Measurements from ENCODE around the gene LMAN2.

LMAN2 gene

DNA sequence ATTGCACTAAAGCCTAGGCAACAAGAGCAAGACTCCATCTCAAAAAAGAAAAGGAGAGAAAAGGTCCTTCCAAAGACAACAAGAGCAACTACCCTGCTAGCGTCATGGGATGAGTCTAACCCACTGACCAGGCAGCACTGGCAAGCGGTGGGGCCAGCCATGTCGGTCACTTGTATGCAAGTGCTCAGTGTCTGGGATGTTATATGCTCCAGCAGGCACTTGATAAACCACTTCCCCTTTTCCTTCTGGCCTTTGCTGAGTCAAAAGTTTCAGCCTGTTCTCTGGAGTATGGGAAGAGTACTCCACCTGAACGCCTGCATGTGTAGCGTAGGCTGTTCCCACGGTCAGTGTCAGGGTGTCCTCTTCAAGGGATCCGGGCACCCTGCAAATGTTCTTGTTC is 30.6 kb downstream of the LMAN2 start:
- DNase-seq (ENCODE audit: low spot score) (no peak), ATAC-seq (ENCODE audit: low read depth) (no peak)
- Histone ChIP-seq H3K9me3 (ENCODE audit: severe bottlenecking) (no peaks in the 10 kb centered on the region), H3K4me1 (ENCODE audit: insufficient read depth, poor library complexity, severe bottlenecking) (no peaks in the 10 kb centered on the region), H3K4me3 (ENCODE audit: severe bottlenecking) (no peak overlapping the region), H3K27ac (ENCODE audit: poor library complexity, severe bottlenecking) (no peak overlapping the region), H3K27me3 (ENCODE audit: insufficient read depth, poor library complexity, severe bottlenecking) (no peaks in the 10 kb centered on the region), H3K36me3 (ENCODE audit: low read depth) (0 out of 2 replicates have a peak, but pooled peaks cover 6% of the 10 kb centered on the region)
- TF ChIP-seq, protein P1, sequence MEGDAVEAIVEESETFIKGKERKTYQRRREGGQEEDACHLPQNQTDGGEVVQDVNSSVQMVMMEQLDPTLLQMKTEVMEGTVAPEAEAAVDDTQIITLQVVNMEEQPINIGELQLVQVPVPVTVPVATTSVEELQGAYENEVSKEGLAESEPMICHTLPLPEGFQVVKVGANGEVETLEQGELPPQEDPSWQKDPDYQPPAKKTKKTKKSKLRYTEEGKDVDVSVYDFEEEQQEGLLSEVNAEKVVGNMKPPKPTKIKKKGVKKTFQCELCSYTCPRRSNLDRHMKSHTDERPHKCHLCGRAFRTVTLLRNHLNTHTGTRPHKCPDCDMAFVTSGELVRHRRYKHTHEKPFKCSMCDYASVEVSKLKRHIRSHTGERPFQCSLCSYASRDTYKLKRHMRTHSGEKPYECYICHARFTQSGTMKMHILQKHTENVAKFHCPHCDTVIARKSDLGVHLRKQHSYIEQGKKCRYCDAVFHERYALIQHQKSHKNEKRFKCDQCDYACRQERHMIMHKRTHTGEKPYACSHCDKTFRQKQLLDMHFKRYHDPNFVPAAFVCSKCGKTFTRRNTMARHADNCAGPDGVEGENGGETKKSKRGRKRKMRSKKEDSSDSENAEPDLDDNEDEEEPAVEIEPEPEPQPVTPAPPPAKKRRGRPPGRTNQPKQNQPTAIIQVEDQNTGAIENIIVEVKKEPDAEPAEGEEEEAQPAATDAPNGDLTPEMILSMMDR (IDR thresholded peaks at IDR 0.05; ENCODE audit: poor library complexity, severe bottlenecking) = no peak

DNA sequence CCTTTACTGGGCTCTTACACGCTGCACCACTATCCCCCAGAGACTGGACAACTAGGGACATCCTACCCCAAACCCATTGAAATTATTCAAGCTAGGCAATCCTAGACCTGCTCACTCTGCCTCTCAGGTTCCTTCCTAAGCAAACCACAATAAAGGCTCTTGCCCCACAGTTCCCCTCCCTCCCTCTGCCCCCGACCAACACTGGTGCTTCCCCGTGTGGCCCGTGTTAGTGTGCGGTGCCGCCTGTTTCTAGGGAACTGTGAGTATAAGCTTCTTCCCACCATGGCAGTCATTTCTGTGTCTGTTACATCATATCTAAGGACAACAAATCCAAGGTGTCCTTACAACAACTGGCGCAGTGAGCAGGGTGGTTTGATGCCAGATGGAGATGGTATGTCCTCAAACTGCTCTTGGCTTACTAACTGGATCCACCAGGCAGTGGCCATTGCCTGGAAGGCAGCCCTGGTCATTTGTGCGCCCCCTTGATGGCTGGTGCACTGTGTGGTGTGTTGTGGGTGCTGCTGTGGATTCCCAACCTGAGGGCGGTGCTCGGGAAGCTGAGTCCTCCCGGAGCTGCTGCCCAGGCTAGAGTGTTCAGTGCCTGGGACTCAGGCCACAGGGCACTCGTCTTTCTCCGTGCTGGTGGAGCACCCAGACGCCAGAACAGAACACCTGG is 31.4 kb downstream of the LMAN2 start:
- H3K27ac ChIP-seq (ENCODE audit: poor library complexity, severe bottlenecking) = no peak overlapping the region
- no peak overlapping the region for H3K4me3 ChIP-seq (ENCODE audit: severe bottlenecking)
- H3K9me3 ChIP-seq (ENCODE audit: severe bottlenecking) = no peaks in the 10 kb centered on the region
- no peaks in the 10 kb centered on the region for H3K27me3 ChIP-seq (ENCODE audit: insufficient read depth, poor library complexity, severe bottlenecking)
- ATAC-seq (ENCODE audit: low read depth) (no peak; the same call in 2 of the 3 replicates), DNase-seq (ENCODE audit: low spot score) (no peak)
- no peaks in the 10 kb centered on the region for H3K4me1 ChIP-seq (ENCODE audit: insufficient read depth, poor library complexity, severe bottlenecking)
- TF ChIP-seq, protein P1 (IDR thresholded peaks at IDR 0.05; ENCODE audit: poor library complexity, severe bottlenecking) = no peak
- 0 out of 2 replicates have a peak, but pooled peaks cover 6% of the 10 kb centered on the region for H3K36me3 ChIP-seq (ENCODE audit: low read depth)

DNA sequence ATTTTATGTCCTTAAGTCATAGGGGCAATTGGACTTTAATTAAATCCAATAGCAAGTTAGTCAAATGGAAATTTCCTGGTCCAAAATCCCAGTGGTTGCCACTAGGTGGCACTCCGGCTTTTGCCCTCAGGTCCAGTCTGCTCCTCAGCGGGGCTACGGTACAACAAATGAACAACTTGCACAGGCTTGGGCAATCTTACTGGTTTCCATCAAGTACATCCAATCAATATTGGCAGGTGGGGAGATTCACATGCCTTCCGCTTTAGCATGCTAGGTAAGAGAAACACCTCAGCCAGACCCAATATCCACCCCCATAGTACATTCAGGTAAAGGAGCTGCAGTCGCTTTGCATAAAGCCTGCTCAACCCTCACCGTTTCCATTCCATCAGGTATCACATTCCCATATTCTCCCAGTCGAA is 33.5 kb downstream of the LMAN2 start:
- TF ChIP-seq, protein P1 (IDR thresholded peaks at IDR 0.05; ENCODE audit: poor library complexity, severe bottlenecking) = peak; percentile 98
- no peak overlapping the region for H3K27ac ChIP-seq (ENCODE audit: poor library complexity, severe bottlenecking)
- DNase-seq (ENCODE audit: low spot score) (no peak), ATAC-seq (ENCODE audit: low read depth) (peak; percentile 68)
- no peaks in the 10 kb centered on the region for H3K4me1 ChIP-seq (ENCODE audit: insufficient read depth, poor library complexity, severe bottlenecking)
- no peak overlapping the region for H3K4me3 ChIP-seq (ENCODE audit: severe bottlenecking)
- H3K27me3 ChIP-seq (ENCODE audit: insufficient read depth, poor library complexity, severe bottlenecking) = no peaks in the 10 kb centered on the region
- no peaks in the 10 kb centered on the region for H3K9me3 ChIP-seq (ENCODE audit: severe bottlenecking)
- H3K36me3 ChIP-seq (ENCODE audit: low read depth) = 0 out of 2 replicates have a peak, but pooled peaks cover 6% of the 10 kb centered on the region

DNA sequence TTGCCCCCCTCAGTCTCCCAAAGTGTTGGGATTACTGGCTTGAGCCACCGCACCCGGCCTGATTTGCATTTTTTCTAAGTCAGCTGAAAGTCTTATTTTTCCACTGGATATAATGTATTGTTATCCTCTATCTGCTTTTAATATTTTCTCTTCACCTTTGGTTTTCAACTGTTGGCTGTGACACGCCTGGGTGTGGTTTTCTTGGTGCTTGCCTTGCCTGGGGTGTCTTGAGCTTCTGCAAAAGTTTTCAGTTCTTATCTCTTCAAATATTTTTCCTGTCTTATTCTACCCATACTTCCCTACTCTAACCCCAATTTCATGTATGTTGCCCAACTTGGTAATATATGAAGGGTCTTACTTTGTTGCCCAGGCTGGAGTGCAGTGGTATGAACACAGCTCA is 35.5 kb downstream of the LMAN2 start:
- DNase-seq (ENCODE audit: low spot score) = no peak
- Histone ChIP-seq H3K27ac (ENCODE audit: poor library complexity, severe bottlenecking) (no peak overlapping the region), H3K36me3 (ENCODE audit: low read depth) (no peaks in the 10 kb centered on the region), H3K9me3 (ENCODE audit: severe bottlenecking) (no peaks in the 10 kb centered on the region), H3K27me3 (ENCODE audit: insufficient read depth, poor library complexity, severe bottlenecking) (no peaks in the 10 kb centered on the region), H3K4me1 (ENCODE audit: insufficient read depth, poor library complexity, severe bottlenecking) (no peaks in the 10 kb centered on the region), H3K4me3 (ENCODE audit: severe bottlenecking) (no peak overlapping the region)
- TF ChIP-seq, protein P1 (IDR thresholded peaks at IDR 0.05; ENCODE audit: poor library complexity, severe bottlenecking) = no peak
- ATAC-seq (ENCODE audit: low read depth) = no peak

DNA sequence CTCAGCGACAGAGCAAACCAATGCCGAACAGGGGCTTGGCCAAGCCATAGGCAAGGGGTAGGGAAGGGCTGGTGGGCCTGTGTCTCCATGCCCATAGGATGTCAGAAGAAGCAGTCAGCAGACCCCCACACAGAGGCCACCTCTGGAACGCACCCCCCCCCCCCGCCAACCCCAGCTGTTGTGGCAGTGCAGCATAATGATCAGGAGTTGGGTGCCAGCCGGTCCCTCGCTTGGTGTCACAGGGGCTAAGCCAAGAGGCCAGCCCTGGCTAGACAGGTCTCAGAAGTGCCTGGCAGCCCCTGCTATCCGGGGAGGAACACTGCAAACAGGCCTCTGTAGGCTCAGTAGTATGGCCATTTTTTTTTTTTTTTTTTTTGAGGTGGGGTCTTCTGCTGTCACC is 36.1 kb downstream of the LMAN2 start:
- TF ChIP-seq, protein P1 (IDR thresholded peaks at IDR 0.05; ENCODE audit: poor library complexity, severe bottlenecking) = no peak
- Histone ChIP-seq H3K36me3 (ENCODE audit: low read depth) (no peaks in the 10 kb centered on the region), H3K9me3 (ENCODE audit: severe bottlenecking) (no peaks in the 10 kb centered on the region), H3K27me3 (ENCODE audit: insufficient read depth, poor library complexity, severe bottlenecking) (no peaks in the 10 kb centered on the region), H3K27ac (ENCODE audit: poor library complexity, severe bottlenecking) (no peak overlapping the region), H3K4me3 (ENCODE audit: severe bottlenecking) (no peak overlapping the region), H3K4me1 (ENCODE audit: insufficient read depth, poor library complexity, severe bottlenecking) (no peaks in the 10 kb centered on the region)
- ATAC-seq (ENCODE audit: low read depth) (no peak), DNase-seq (ENCODE audit: low spot score) (no peak)
